Activated CD4-positive, CD25-positive, alpha-beta regulatory T cell treated with anti-CD3 and anti-CD28 coated beads, Interleukin-2, amount 50 U/mL, for 24 hours (primary cell): ENCODE measurements around the gene MILR1.
"Not testable (repeated sequence)": the region's sequence is repeated elsewhere in the genome, so short reads cannot be mapped to it uniquely, and the experiment has no call there.

Source experiments
- ATAC-seq, 2 donors: fragments of 150-1000 bp; cut with Tn5 transposase; one replicate each; pipeline ENCODE4 v1.10.0; 2021; ENCODE audit warnings: mild to moderate bottlenecking in 1 of 2, moderate library complexity in 1 of 2

The MILR1 gene, protein sequence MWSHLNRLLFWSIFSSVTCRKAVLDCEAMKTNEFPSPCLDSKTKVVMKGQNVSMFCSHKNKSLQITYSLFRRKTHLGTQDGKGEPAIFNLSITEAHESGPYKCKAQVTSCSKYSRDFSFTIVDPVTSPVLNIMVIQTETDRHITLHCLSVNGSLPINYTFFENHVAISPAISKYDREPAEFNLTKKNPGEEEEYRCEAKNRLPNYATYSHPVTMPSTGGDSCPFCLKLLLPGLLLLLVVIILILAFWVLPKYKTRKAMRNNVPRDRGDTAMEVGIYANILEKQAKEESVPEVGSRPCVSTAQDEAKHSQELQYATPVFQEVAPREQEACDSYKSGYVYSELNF

DNA sequence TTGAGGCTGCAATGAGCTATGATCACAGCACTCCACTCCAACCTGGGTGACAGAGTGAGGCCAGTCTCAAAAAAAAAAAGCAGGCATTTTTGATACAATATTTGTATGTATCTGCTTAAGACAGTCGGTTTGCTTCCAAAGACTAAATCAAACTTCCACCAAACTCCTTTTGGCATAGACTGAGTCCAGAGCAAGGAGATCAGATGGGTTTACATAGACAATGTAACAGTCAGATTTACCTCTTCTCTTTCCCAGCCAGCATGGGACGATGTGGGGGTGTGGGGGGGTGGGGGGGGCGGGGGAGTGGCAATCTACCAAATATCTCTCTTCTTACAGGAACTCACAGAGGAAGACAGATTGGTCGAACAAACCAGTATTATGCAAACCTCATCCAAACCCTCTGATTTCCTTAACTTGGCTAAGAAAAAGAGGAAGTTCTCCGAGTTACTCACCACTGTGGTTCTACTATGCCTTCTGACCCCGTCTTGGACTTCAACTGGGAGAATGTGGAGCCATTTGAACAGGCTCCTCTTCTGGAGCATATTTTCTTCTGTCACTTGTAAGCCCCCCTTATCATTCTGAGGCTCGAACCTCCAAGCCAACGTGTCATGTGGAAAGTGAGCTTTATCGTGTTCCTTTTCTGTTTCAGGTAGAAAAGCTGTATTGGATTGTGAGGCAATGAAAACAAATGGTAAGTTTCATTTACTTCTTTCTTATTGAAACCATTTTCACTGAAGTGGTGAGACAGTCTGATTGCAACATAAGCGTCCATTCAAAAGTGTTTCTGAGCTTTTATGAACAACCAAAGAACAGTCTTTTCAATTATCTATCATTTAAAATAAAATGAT, at the start of gene MILR1:
MILR1 (plus strand) TSS at position 451 of the 848 bp plus-strand sequence; CDS start at position 505, 54 bp downstream.
- ATAC-seq, result no peak

DNA sequence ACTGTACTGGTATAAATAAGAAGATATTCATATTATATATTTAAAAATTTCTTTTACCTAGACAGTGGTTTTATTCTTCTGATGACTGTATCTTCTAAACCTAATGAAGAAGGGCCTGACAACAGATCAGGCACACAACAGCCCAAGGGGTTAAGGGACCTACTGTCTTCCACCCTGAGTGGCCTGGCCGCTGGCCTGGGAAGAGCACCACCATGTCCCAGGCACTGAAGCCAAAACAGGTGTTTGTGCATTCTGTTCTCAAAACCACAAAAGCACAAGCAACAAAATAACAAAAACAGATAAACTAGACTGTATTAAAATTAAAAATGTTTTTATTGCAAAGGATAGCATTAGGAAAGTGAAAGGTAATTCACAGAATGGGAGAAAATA, 49.2 kb upstream of the MILR1 start:
- no peak for ATAC-seq

DNA sequence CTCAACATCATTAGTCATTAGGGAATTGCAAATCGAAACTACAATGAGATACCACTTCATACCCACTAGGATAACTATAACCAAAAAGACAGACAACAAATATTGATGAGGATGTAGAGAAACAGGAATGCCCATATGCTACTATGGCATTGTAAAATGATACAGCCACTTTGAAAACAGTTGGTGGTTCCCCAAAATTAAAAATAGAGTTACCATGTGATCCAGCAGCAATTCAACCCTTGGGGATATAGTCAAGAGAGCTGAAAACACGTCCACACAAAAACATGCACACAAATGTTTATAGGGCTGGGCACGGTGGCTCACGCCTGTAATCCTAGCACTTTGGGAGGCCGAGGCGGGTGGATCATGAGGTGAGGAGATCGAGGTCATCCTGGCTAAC, 48.3 kb upstream of the MILR1 start:
- no peak for ATAC-seq

DNA sequence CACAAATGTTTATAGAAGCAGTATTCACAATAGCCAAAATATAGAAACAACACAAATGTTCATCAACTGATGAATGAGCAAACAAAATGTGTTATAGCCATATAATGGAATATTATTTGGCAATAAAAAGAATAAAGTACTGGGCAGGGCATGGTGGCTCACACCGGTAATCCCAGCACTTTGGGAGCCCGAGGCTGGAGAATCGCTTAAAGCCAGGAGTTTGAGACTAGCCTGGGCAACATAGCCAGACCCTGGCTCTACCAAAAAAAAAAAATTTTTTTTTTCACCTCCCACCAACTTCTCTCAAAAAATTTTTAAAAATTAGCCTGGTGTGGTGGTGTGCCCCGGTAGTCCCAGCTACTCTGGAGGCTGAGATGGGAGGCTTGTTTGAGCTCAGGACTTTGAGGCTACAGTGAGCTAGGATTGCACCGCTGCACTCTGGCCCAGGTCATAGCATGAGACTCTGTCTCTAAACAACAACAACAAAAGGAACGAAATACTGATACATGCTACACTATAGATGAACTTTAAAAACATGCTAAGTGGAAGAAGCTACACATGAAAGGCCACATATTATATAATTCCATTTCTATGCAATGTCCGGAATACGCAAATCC, 47.6 kb upstream of the MILR1 start:
- ATAC-seq, result no peak

DNA sequence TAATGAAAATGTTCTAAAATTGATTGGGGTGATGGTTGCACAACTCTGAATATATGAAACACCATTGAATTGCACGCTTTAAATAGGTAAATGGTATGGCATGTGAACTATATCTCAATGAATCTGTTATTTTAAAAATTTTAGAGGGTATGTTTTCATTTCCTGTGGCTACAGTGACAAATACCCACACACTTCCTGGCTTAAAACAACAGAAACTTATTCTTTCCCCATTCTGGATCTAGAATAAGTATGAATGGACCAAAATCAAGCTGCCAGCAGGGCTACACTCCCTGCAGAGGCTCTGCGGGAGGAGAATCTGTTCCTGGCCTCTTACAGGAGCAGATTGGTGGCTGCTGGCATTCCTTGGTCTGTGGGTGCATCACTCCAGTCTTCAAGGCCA, 47.0 kb upstream of the MILR1 start:
- ATAC-seq, result no peak

DNA sequence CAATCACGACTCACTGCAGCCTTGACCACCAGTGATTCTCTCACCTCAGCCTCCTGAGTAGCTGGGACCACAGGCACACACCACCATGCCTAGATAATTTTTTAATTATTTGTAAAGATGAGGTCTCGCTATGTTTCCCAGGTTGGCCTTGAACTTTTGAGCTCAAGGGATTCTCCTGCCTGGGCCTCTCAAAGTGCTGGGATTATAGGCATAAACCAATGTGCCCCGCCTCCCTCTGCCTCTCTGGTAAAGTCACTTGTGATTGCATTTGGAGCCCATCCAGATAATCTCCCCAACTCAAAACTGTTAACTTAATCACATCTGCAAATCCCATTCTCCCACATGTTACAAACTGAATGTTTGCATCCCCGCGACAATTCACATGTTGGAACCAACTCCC, 46.4 kb upstream of the MILR1 start:
- ATAC-seq, result no peak

DNA sequence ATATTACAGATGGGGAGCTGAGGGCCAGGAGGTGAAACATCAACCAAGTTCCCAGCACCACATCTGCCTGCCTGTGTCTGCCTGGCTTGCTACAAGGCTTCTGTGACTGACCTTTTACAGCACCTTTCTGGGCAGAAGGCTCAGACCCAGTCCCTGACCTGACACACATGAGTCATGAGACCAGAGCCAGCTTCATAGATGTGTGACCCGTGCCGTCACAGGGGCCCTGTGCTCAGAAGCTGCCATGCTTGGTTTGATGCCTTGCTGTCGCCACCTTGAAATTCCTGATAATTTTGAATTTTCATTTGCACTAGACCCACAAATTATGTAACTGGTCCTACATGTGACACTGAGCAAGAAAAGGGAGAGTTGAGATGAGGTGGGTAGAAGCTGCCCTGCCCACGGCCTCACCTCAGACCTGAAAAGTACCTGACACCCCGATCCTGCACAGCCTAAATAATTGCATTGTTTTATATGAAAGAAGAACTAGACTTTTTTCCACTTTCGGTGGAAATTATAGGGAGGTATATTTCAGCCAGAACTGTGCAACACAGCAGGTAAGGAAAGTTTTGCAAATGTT, 44.9 kb upstream of the MILR1 start:
- no peak for ATAC-seq

DNA sequence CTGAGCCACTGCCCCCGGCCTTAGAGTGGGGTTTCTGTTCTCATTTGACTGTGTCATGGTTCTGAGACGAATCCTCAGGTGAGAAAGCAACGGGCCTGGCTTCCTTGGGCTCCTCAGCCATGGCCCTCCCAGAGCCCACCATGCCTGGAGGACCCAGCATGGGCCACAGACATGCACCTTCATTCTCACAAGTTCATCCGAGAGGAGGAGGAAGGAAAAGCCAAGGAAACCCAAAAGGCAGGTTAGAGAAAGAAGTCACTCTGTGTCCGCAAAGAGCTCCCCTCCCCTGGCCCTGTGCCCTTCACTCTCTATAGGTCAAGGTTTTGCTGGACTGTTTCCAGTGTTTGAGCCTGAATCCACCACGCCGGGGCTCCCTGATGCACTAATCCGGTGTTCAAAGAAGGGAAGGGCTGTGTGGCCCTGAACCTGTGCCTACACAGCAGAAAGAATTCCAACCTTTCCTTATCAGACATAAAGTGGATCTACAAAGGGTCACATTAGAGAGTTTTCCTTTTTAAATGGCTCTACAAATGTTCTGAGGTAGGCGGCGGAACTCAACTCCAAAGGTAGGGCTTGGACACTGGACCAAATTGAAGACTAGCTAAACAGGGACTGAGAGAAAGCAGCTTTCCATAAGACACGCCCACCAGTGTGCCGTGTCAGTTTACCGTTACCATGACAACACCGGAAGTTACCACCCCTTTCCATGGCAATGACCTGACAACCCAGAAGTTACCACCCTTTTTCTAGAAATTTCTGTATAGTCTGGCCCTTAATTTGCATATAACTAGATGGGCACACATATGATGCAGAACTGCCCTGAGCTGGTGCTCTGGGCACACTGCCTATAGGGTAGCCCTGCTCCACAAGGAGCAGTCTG, 42.4 kb upstream of the MILR1 start:
- ATAC-seq, result no peak

DNA sequence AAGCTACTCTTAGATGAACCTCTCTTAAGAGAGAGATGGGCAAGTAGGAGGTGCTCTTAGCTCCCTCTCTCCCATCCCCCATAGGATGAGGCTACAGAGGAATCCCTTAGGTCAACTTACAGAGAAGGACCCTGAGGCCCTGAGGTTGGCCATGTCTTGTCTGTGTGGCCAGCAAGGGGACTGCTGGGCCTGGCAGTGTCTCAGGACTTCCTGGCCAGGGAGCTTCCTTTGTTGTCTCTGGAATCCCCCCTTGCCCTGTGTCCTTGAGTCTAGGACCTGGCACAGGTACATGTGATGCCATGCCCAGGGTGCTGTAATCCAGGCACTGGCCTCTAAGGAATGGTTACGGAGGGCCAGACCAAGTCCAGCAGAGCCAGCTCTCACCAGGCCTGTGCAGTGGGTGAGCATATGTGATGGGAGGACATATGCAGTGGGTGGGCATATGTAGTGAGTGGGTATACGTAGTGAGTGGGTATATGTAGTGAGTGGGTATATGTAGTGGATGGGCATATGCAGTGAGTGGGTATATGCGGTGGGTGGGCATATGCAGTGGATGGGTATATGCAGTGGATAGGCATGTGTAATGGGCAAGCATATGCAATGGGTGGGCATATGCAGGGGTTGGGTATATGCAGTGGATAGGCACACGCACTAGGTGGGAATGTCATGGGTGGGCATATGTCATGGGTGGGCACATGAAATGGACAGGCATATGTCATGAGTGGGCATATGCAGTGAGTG, 38.0 kb upstream of the MILR1 start:
- ATAC-seq, result no peak

DNA sequence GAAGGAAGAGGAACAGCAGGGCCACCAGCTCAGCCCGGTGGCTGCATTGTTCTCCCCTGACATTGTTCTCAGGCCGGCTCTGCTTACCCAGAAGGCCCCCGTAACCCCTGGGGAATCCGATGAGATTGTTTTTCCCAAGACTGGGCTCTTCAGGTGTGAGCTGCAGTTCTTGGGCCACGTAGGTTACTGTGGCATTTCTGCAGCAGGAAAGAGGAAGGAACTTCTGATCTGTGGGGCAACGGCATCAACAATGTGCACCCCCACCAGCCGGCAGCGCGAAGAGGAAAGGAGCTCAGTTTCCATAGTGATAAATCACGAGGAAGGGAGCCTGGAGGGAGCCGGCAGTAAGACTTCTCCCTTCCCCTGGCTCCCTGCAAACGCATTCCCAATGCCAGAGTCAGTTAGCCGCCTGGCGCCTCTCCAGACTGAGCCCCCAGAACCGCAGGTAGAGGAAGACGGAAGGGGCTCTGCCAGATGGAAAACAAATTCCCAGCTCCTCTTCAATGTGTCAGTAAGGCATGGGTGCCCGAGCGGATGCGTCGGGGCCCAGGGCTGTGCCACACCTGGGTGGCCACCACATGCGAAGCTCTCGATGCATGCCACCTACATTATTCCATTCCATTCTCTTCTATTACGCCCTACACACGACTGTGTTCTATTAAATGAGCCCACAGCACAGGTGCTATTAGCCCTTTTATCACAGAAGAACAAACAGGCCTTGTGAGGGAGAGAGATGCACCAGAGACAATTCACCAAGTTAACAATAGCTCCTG, 36.7 kb upstream of the MILR1 start:
- ATAC-seq, result no peak

DNA sequence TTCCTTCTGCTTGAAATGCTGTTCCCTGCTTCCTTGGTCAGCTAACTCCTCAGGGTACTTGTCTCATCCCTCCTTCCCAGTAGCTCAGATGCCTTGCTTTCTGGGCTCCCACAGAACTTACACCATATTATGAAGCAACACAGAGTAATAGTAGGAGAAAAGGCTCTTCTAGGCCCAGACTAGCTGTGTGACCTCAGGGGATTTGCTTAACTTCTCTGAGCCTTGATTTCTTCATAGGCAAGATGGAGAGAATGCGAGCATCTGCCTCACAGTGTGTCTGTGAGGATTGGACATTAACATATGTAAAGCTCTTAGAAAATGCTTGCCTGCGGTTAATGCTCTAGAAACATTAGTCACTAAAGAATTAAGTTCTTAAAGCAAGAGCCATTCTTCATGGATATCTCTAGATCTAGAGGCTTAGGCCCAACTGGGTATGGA, 36.0 kb upstream of the MILR1 start:
- no peak for ATAC-seq

DNA sequence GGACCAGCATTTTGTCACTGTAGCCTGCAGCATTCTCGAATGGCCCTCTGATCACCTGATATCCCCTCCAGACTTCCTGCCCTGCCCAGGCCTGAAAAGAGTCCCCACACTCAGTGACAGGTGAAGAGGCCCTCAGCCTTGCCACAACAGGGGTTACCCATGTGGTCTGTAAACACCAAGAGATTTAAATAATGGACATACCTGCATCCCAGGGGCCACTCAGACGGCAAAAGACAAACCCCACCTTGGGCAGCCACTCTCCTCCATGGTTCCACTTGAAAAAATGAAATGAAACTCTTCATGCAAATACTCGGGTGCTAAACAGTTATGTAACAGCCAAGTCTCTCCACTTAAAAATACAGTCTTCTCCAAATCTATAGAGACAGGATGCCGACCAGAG, 35.4 kb upstream of the MILR1 start:
- ATAC-seq, result no peak

DNA sequence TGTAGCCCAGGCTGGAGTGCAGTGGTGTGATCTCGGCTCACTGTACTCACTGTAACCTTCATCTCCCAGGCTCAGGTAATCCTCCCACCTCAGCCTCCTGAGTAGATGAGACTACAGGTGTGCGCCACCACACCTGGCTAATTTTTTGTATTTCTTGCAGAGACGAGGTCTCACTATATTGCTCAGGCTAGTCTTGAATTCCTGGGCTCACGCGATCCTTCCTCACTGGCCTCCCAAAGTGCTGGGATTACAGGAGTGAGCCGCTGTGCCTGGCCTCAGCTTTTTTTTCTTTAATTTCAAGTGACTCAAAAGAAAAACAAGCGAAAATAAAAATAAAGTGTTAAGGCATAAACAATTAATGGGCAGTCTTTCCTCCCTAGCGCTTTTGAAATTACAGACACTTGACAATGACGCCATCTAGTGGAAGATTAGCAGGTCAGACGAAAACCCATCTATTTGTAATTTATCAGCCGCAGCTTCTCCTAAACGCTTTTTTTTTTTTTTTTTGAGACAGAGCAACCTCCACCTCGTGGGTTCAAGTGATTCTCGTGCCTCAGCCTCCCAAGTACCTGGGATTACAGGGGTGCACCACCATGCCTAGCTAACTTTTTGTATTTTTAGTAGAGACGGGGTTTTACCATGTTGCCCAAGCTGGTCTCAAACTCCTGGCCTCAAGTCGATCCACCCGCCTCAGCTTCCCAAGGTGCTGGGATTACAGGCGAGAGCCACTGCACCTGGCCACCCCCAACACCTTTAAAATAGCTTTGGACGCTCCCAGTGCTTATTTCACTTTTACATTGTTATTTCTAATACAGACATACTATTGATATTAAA, 30.2 kb upstream of the MILR1 start:
- peak in 1 of 2 donors; percentile 43 for ATAC-seq

DNA sequence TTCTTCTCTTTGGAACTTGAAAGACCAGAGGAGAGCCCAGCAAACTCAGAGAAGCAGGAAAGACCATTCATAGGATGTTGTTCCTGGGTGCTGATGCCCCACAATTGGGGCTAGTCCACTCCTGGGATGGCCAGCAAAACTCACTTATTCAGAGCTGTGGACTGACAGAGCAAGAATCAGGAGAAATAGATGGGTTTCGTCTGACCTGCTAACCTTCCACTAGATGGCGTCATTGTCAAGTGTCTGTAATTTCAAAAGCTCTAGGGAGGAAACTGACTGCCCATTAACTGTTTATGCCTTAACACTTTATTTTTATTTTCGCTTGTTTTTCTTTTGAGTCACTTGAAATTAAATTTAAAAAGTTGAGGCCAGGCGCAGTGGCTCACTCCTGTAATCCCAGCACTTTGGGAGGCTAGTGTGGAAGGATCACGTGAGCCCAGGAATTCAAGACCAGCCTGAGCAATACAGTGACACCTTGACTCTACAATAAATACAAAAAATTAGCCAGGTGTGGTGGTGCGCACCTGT, 28.7 kb upstream of the MILR1 start:
- ATAC-seq, result peak; percentile 53 to 80

DNA sequence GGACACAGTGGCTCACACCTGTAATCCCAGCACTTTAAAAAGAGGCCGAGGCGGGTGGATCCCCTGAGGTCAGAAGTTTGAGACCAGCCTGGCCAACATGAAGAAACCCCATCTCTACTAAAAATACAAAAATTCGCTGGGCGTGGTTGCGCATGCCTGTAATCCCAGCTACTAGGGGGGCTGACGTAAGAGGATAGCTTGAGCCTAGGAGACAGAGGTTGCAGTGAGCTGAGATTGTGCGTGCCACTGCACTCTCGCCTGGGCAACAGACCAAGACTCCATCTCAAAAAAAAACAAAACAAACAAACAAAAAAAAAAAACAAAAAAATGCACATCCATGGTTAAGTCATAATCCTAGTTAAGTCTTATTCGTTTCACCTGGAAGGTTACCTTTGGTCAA, 26.8 kb upstream of the MILR1 start:
- not testable (repeated sequence) for ATAC-seq

DNA sequence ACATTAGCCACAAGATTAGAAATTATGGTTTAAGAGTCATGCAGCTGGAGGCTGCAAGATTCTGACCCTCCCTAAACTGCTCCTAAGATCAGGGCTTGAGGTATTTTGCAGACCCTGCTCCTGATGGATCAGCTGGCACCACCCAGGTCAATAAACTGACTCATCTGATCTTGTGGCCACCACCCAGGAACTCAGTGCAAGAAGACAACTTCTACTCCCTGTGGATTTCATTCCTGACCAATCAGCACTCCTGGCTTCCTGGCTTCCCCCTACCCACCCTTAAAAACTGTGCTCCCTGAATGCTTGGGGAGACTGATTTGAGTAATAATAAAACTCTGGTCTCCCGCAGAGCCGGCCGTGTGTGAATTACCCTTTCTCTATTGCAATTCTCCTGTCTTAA, 25.0 kb upstream of the MILR1 start:
- ATAC-seq, result no peak

DNA sequence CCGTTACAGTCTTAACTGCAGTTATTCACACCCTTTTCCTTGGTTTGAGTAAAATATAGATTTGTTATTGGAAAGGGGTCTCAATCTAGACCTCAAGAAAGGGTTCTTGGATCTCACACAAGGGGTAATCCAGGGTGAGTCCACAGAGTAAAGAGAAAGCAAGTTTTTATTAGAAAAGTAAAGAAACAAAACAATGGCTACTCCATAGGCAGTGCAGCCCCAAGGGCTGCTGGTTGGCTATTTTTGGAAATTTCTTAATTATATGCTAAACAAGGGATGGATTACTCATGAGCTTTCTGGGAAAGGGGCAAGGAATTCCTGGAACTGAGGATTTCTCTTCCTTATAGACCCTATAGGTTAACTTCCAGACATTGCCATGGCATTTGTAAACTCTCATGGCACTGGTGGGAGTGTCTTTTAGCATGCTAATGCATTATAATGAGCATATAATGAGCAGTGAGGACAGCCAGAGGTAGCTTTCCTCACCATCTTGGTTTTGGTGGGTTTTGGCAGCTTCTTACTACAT, 24.5 kb upstream of the MILR1 start:
- ATAC-seq, result no peak

DNA sequence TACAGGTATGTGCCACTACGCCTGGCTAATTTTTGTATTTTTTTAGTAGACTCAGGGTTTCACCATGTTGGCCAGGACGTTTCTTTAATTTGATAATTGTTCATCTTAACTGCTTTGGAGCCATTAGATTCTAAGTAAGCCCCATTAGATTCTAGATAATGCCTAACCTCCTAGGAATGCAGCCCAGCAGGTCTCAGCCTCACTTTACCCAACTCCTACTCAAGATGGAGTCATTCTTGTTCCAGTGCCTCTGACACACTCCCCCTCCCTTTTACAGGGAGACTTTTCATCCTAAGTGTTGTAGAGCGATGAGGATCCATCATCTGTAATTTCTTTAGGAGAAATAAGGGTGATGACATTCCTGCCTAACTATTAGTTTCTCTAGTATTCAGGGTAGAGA, 23.7 kb upstream of the MILR1 start:
- ATAC-seq, result no peak

DNA sequence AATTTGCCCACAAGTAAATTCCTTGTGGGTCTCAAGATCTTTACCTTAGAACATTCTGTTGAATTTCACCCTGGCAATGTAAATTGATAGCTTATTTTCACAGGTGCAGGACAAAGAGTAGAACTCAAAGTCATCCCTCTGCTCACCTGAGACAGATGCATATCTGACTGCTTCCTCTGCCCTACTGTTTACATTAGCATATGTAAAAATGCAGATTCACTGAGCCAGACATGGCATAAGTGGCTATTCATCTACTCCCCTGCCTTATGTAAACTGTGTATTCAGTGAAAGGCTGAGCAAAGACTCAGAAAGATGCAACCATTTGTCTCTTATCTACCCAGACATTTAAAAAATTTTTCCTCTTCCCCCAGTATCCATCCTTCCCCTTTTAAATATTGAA, 22.3 kb upstream of the MILR1 start:
- no peak for ATAC-seq
